ENCODE results near the gene PLCH2. TPM values are rescaled to one million over a fixed set of nuclear protein-coding genes. Genes with fewer than 3 reads are reported as not detected.

PLCH2 gene
- polyA plus RNA-seq, 1 of the 3 experiments (the other 2 are of a cell fraction): 0.08 TPM

DNA sequence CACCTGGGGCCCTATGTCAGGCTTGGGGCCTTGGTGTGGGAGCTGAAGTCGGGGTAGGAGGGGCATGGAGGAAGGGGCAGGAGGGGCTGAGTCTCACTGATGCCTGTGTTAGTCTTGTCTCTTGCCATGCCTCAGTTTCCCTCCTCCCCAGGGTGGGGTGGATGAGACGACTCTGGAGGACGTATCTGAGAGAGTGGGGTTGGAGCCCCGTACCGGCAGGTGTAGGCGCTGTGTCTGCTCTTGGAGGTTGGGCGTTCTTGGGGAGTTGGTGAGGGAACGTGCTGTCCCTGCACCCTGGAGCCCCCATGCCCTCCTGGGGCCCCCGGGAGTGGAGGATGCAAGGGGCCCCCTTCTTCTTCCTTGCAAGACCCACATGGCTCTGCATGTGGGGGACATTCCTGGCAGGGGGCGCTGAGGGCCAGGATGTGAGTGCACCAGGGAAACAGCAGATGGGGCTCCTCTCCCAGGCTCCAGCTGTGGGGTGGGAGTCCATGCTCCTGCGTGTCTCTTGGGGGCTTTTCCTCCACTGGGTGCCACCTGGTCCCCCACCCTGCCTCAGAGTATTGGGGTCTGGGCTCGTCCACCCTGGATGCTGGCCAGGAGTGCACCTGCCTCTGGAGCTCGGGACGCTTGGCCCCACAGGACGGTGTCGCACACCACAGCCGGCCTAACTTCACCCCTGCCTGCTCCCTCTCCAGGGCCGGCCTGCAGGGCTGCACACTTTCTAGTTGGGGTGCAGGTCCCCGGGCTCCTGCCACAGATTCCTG is 78.7 kb downstream of the PLCH2 start:
- Histone ChIP-seq H4K20me1 (ENCODE audit: insufficient read depth) (no peaks in the 10 kb centered on the region), H2AFZ (ENCODE audit: low read depth) (no peak overlapping the region), H3K9me2 (no peaks in the 10 kb centered on the region), H3F3A (replicated peaks; ENCODE audit: insufficient read depth) (no peaks in the 10 kb centered on the region), H3K4me1 (ENCODE audit: control insufficient read depth in 1 of 2, insufficient read depth in 2 of 2, low read depth in 1 of 2, low read length in 1 of 2) (peaks cover 0 to 4% of the 10 kb centered on the region in 2 experiments; a peak in 1 of 4 replicates), H3K27ac (ENCODE audit: low read depth in 2 of 2, low read length in 1 of 2) (no peak overlapping the region), H3K9ac (no peak overlapping the region), H3K4me3 (ENCODE audit: low read depth in 2 of 2, low read length in 1 of 2) (no peak overlapping the region), H3K9me3 (no peaks in the 10 kb centered on the region), H3K27me3 (ENCODE audit: insufficient read depth) (no peaks in the 10 kb centered on the region), H3K79me2 (ENCODE audit: insufficient read depth) (no peaks in the 10 kb centered on the region), H3K4me2 (no peak overlapping the region), H3K36me3 (replicated peaks in 1 of 2; ENCODE audit: control insufficient read depth in 1 of 2, insufficient read depth in 2 of 2, low read length in 1 of 2) (no peaks in the 10 kb centered on the region)
- DNase-seq: peak; percentile 77
- POLR2A ChIA-PET: no interaction called here
- WGBS (ENCODE audit: low lambda C conversion rate): 73% methylated on average over 8 of the region's 19 CpGs
- CTCF ChIA-PET: interaction anchor here (0.6 to 3.3 kb wide), 8 partner anchors 10 to 870 kb away, joined by 3 to 16 read pairs (median 6); no protein-coding TSS in a partner anchor
- TF ChIP-seq SMC3 (IDR thresholded peaks at IDR 0.05; ENCODE audit: low read depth, low read length): peak; percentile 49; the same call in 1 of the 2 replicates
- no peak for TF ChIP-seq TAF1 (IDR thresholded peaks at IDR 0.05; ENCODE audit: borderline replicate concordance, low read depth, low read length)
- no peak for TF ChIP-seq NRF1 (IDR thresholded peaks at IDR 0.05; ENCODE audit: low read depth, low read length)
- TF ChIP-seq RAD21 (IDR thresholded peaks at IDR 0.05; ENCODE audit: low read length): peak; percentile 67
- TF ChIP-seq MAX (IDR thresholded peaks at IDR 0.05; ENCODE audit: low read depth): no peak
- TF ChIP-seq GABPA (IDR thresholded peaks at IDR 0.05; ENCODE audit: low read depth): no peak
- no peak for TF ChIP-seq TEAD4 (IDR thresholded peaks at IDR 0.05; ENCODE audit: borderline replicate concordance, insufficient read depth)
- TF ChIP-seq CTCF (IDR thresholded peaks at IDR 0.05): peak; percentile 30

Other genes with a start within 250 kb of the PLCH2 start
- gene SKI, start 248.0 kb upstream of the PLCH2 start, polyA plus RNA-seq (2012; rRNA removed): 3.5 and 7.2 TPM in 2 replicates
- 13.7 and 16.3 TPM in 2 replicates for gene MORN1, start 84.7 kb upstream of the PLCH2 start, polyA plus RNA-seq (2012; rRNA removed)
- gene RER1, start 84.4 kb upstream of the PLCH2 start, polyA plus RNA-seq (2012; rRNA removed): 181 and 189 TPM in 2 replicates
- 25.7 and 28.6 TPM in 2 replicates for gene PEX10, start 63.7 kb upstream of the PLCH2 start, polyA plus RNA-seq (2012; rRNA removed)
- gene PANK4, start 50.3 kb downstream of the PLCH2 start, polyA plus RNA-seq (2012; rRNA removed): 15.1 and 16.6 TPM in 2 replicates
- 0.03 and 0.05 TPM in 2 replicates for gene HES5, start 54.0 kb downstream of the PLCH2 start, polyA plus RNA-seq (2012; rRNA removed)
- gene TNFRSF14, start 80.1 kb downstream of the PLCH2 start, polyA plus RNA-seq (2012; rRNA removed): 0.19 and 0.28 TPM in 2 replicates
- gene PRXL2B, start 110.5 kb downstream of the PLCH2 start, polyA plus RNA-seq (2012; rRNA removed): 28.0 and 33.7 TPM in 2 replicates
- 0.16 and 0.26 TPM in 2 replicates for gene MMEL1, start 156.7 kb downstream of the PLCH2 start, polyA plus RNA-seq (2012; rRNA removed)